GM21367 (cell line): Measurements from ENCODE around the gene ZFYVE19.
A peak's percentile ranks its signal among the peaks of the same experiment; 100 is the strongest.

Experiments
- ATAC-seq: cut with Tn5 transposase; IDR thresholded peaks from one replicate; pipeline ENCODE4 v1.9.1; 2021; ENCODE audit not compliant: unreplicated experiment

ZFYVE19 gene

GRCh38 chr15:40775007-40775406, 31.9 kb upstream of the ZFYVE19 start:
- ATAC-seq: no peak

- ATAC-seq: no peak
Observed at GRCh38 chr15:40775740-40776536, 31.0 kb upstream of the ZFYVE19 start.

- no peak for ATAC-seq
Observed at GRCh38 chr15:40776537-40777141, 30.2 kb upstream of the ZFYVE19 start.

GRCh38 chr15:40782609-40783227, 24.2 kb upstream of the ZFYVE19 start:
- no peak for ATAC-seq

- no peak for ATAC-seq
Observed at GRCh38 chr15:40785164-40785563, 21.7 kb upstream of the ZFYVE19 start.

- no peak for ATAC-seq
Observed at GRCh38 chr15:40785814-40786213, 21.1 kb upstream of the ZFYVE19 start.

- no peak for ATAC-seq
Observed at GRCh38 chr15:40787344-40787841, 19.5 kb upstream of the ZFYVE19 start.

- ATAC-seq: no peak
Observed at GRCh38 chr15:40787991-40788390, 18.9 kb upstream of the ZFYVE19 start.

GRCh38 chr15:40789119-40789518, 17.8 kb upstream of the ZFYVE19 start:
- no peak for ATAC-seq

- ATAC-seq: no peak
Observed at GRCh38 chr15:40789999-40790398, 16.9 kb upstream of the ZFYVE19 start.

GRCh38 chr15:40790718-40791117, 16.2 kb upstream of the ZFYVE19 start:
- no peak for ATAC-seq

GRCh38 chr15:40792394-40792793, 14.5 kb upstream of the ZFYVE19 start:
- no peak for ATAC-seq

- no peak for ATAC-seq
Observed at GRCh38 chr15:40793216-40793989, 13.5 kb upstream of the ZFYVE19 start.

GRCh38 chr15:40796041-40796440, 10.8 kb upstream of the ZFYVE19 start:
- ATAC-seq: no peak

GRCh38 chr15:40796512-40796911, 10.4 kb upstream of the ZFYVE19 start:
- no peak for ATAC-seq

GRCh38 chr15:40799523-40799922, 7.4 kb upstream of the ZFYVE19 start:
- no peak for ATAC-seq

- ATAC-seq: no peak
Observed at GRCh38 chr15:40803076-40803475, 3.8 kb upstream of the ZFYVE19 start.

- ATAC-seq: no peak
Observed at GRCh38 chr15:40803688-40804087, 3.2 kb upstream of the ZFYVE19 start.

- ATAC-seq: peak; percentile 1
Observed at GRCh38 chr15:40806672-40807027, 239 bp upstream of the ZFYVE19 start.

GRCh38 chr15:40807888-40808461, 1.1 kb downstream of the ZFYVE19 start:
- ATAC-seq: no peak

GRCh38 chr15:40808861-40809450, 2.1 kb downstream of the ZFYVE19 start:
- ATAC-seq: no peak
